Stomach (tissue), 4 donors: ENCODE results near the gene MRPL54.
"Not testable (repeated sequence)": the region's sequence is repeated elsewhere in the genome, so short reads cannot be mapped to it uniquely, and the experiment has no call there.

Experiments
- POLR2A ChIP-seq, 4 donors: fragments of 450-650 bp; IDR thresholded peaks; one replicate each; pipeline ENCODE4 v1.6.1; 2016; ENCODE audit warnings: antibody characterized with exemption in 4 of 4, control low read depth in 2 of 4, mild to moderate bottlenecking in 1 of 4, moderate library complexity in 1 of 4
- TF ChIP-seq, protein P1 (sequence below), 7 experiments: fragments of 450-650 bp in 4 of 7; fragments of 200-600 bp in 3 of 7; sonication (generic) in 3 of 7; IDR thresholded peaks; one replicate each; pipeline ENCODE4 v1.5.1; 2016 to 2019; ENCODE audit warnings: antibody characterized with exemption in 7 of 7, control low read depth in 2 of 7, mild to moderate bottlenecking in 1 of 7

DNA sequence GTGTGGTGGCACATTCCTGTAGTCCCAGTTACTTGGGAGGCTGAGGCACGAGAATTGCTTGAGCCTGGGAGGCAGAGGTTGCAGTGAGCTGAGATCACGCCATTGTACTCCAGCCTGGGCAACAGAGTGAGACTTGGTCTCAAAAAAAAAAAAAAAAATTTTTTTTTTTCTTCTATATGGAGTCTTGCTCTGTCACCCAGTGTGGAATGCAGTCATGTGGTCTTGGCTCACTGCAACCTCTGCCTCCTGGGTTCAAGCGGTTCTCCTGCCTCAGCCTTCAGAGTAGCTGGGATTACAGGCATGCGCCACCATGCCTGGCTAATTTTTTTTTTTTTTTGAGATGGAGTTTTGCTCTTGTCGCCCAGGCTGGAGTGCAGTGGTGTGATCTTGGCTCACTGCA, 3.3 kb downstream of the MRPL54 start:
- TF ChIP-seq POLR2A (IDR thresholded peaks at IDR 0.05): not testable (repeated sequence)
- TF ChIP-seq, protein P1, sequence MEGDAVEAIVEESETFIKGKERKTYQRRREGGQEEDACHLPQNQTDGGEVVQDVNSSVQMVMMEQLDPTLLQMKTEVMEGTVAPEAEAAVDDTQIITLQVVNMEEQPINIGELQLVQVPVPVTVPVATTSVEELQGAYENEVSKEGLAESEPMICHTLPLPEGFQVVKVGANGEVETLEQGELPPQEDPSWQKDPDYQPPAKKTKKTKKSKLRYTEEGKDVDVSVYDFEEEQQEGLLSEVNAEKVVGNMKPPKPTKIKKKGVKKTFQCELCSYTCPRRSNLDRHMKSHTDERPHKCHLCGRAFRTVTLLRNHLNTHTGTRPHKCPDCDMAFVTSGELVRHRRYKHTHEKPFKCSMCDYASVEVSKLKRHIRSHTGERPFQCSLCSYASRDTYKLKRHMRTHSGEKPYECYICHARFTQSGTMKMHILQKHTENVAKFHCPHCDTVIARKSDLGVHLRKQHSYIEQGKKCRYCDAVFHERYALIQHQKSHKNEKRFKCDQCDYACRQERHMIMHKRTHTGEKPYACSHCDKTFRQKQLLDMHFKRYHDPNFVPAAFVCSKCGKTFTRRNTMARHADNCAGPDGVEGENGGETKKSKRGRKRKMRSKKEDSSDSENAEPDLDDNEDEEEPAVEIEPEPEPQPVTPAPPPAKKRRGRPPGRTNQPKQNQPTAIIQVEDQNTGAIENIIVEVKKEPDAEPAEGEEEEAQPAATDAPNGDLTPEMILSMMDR (IDR thresholded peaks at IDR 0.05): not testable (repeated sequence)
